Stimulated activated CD4-positive, alpha-beta T cell treated with anti-CD3 and anti-CD28 coated beads, Interleukin-1b, Interleukin-23, amount 100 ng/mL, for 4 hours (primary cell): ENCODE data around the gene EFCAB7.

ENCODE experiments used
- DNase-seq, 2 donors: peaks; one replicate each; pipeline ENCODE4 v3.0.0-alpha.2; 2020; ENCODE audit warnings: low read depth in 2 of 2

EFCAB7 gene, protein sequence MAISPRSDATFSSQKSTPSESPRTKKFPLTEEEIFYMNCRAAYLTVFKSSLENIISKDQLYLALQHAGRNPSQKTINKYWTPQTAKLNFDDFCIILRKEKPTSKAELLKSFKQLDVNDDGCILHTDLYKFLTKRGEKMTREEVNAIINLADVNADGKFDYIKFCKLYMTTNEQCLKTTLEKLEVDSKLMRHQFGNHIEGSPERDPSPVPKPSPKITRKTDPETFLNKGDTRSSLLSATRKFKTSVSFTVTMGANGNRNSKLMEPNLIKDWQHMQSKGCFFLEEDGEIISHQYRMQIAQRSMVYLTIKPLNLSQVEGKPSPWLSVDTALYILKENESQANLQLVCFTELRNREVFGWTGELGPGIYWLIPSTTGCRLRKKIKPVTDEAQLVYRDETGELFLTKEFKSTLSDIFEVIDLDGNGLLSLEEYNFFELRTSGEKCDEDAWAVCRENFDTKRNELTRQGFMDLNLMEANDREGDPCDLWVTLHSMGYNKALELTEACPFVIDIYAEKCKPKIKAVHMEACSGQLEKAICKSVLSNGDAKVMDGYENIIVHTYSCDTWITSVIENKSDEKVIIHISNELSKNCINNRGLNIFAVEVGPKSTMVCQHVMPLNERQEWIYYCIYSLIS

DNA sequence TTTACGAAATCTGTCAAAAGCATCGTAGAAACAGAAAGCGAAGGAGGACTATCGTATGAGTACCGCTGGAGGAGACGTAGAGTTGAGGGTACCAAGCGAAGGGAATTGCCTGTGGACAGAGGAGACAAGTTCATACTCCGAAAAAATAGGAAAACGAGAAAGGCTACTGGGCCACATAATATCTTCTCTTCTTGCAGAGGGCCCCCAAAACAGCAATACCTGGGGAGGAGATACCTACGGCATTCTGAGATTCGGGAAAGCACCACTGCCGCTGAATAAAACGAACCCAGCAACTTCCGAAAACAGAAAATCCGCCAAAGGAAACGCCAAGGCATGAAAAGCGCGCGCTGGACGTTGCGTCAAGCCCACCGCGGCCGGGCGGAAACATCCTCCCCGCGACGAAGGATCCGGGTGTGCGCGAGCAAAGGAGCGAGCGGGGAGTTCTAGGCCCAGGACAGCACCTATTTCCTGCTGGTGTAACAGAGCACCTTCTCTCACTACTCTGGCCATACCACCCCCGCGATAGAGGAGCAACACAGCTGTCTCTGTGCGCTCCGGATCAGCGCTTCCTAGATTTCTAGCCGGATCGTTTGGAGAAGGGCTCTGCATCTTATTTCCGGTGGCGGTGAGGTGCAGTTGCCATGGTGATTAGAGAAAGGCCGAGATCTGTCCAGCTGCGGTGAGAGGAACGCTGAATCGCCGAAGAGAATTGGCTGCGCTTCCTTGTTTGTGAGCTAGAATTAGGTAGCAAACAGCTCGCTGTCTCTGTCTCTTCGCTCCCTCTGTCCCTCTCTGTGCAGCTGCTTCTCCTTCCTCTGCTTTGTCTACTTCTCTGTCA is at the start of gene EFCAB7, which contains the start of gene ITGB3BP:
Gene EFCAB7, plus strand, starts transcription at position 635 of the 838 bp plus-strand sequence. CDS start 2,048 bp downstream, outside the sequence.
Gene ITGB3BP, minus strand, starts transcription at position 335 of the 838 bp plus-strand sequence. Its CDS starts 92 bp downstream, at position 243.
- peak; percentile 65 to 72 for DNase-seq

DNA sequence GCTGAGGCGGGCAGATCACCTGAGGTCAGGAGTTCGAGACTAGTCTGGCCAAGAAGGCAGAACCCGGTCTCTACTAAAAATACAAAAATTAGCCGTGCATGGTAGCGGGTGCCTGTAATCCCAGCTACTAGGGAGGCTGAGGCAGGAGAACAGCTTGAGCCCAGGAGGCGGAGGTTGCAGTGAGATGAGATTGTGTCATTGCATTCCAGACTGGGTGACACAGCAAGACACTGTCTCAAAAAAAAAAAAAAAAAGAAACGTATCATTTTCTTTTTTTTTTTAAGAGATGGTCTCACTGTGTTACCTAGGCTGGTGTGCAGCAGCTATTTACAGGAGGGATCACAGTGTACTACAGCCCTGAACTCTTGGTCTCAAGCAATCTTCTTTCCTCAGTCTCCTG is 47.6 kb upstream of the EFCAB7 start:
- no peak for DNase-seq

DNA sequence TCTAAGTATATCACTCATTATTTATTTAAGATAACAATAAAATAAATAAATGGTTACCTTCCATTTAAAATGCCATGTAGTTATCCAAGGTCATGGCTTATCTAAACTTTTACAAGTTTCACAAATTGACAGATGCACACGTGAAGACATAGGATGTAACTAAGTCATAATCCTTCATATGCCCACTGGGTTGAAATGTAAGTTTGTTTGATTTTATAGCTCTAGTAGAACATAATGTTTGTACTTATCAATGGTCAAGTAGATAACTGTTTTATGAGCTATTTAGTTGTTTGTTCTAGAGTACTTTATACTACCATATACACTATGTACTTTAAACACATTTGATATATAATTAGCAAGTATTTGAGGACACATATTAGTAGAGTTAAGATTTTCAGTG is 43.3 kb upstream of the EFCAB7 start:
- DNase-seq = no peak

DNA sequence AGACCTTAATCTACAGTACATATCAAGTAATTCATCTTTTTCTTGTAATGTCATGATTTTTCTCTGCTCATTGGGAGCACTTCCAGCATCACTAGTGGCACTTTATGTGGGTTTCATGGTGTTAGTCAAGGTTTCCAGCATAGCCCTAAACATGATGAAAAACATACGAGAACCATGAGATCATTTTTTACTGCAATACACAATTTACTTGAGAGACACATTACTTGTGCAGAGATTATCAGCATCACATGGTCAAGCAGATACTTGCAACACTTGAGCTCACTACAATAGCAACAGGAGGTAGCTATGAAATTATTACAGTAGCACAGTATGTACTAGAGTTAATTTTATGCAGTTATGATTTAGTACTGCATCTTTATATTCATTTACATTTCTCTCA is 36.7 kb upstream of the EFCAB7 start:
- DNase-seq = no peak

DNA sequence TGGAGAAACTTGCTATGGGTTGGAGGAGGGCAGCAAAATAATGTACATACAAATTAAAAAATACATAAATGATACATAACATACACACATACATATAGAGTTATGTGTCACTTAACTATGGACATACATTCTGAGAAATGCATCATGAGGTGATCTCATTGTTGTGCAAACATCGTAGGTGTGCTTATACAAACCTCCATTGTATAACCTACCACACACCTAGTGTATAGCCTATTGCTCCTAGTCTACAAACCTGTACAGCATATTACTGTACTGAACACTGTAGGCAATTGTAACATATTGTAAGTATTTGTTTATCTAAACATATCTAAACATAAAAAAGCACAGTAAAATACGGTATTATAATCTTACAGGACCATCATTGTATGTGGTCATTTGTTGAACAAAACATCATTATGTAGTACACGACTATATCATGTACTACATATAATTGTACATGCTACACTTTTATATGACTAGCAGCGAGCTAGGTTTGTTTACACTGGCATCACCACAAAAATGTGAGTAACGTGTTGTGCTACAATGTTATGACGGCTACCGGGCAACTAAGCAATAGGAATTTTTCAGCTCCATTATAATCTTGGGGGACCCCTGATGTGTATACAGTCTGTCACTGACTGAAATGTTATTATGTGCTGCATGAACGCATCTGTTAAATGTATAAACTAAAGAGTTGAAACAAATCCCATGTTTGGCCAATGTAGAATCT is 35.8 kb upstream of the EFCAB7 start:
- no peak for DNase-seq

DNA sequence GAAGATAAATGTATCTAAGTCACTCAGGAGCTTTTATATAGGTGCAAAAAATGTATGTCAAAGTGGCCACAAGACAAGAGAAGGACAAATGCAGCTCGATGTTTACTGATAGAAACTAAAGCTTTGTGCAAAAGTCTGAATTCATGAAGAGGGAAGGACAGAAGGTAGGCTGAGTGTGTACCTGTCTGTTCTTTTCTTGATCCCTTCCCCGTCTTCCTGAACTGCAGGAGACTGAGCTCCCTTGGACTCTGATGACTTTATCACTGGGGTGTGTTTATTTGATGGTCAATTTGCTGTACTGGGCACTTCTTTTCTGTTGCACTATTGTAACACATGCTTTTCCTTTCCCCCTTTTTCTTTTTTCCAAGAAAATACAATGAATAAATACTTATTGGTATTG is 25.7 kb upstream of the EFCAB7 start:
- DNase-seq = no peak

DNA sequence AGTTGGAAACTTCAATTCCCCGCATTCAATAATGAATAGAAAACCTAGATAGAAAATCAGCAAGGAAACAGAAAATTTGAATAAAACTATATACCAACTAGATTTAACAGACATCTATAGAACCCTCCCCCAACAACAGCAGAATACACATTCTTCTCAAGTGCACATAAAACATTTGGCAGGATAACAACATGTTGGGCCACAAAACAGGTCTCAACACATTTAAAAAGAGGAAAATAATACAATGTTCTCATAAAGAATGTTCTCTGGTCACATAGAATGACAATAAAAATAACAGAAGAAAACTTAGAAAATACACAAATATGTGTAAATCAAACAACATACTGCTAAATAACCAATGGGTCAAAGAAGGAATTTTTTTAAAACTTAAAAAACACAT is 25.2 kb upstream of the EFCAB7 start:
- DNase-seq = no peak

DNA sequence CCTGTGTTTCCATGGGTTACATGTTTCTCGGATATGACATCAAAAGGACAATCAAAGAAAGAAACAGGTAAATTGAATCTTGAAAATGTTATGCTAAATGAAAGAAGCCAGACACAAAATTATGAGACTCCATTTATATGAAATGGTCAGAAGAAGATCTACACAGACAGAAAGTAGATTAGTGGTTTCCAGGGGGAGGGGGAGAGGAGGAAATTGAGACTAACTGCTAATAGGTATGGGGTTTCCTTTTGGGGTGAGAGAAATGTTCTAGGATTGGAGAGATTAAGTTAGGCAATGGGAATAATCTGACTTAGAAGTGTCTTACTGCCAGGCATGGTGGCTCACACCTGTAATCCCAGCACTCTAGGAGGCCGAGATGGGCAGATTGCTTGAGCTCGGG is 22.1 kb upstream of the EFCAB7 start:
- no peak for DNase-seq

DNA sequence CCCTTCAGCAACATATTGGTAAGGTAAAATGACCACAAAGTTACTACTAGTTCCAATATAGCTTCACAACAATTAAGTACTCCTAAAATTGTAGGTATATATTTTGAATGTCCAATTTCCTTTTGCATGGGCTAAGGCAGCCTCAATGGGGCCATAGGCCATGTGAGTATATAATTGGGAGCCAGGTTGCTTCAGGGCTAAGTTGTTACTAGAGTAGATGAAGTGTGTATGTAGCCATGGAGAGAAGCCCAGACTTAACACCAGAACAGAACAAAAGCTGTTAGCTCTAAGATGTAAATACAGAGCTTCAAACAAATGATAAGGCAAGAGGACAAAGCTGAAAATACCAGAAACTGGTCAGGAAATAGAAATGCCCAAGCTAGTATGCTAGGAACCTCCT is 16.5 kb upstream of the EFCAB7 start:
- no peak for DNase-seq

DNA sequence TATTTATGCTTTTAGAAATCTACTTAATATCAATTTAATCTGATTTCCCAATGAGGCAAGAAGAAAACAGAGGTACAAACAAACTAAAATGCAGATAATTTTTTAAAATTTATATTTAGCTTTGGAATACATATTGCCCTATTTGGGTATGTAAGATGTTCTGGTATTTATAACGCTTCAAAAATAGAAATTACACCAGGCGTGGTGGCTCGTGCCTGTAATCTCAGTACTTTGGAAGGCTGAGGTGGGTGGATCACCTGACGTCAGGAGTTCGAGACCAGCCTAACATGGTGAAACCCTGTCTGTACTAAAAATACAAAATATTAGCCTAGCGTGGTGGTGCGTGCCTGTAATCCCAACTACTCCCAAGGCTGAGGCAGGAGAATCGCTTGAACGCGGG is 13.6 kb upstream of the EFCAB7 start:
- no peak for DNase-seq

DNA sequence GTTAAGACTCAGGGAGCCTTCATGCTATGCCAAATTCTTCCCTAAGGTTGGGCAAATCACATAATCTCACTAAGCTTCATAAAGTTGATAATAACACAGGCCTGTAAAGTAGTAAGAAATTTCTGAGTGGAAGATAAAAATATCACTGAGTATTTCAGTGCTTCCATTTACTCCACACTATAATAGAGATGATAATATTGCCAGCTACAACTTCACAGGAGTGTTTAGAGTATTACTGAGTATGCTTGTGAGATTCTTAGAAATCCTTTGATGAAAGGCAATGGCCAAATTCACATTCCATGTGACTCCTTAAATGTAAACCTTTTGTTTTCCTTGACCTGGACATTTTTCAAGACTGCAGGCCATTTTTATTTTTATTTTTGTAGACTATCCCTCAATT is 10.7 kb upstream of the EFCAB7 start:
- no peak for DNase-seq

DNA sequence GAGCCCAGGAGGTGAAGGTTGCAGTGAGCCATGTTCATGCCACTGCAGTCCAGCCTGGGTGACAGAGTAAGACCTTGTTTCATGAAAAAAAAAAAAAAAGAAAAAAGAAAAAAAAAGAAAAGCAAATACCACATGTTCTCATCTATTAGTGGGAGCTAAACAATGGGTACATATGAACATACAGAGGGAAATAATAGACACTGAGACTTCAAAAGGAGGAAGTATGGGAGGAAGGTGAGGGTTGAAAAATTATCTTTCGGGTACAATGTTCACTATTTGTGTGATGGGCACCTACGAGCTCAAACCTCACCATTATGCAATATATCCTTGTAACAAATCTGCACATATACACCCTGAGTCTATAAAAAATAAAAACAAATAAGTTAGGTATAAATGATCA is 6.7 kb upstream of the EFCAB7 start:
- no peak for DNase-seq

DNA sequence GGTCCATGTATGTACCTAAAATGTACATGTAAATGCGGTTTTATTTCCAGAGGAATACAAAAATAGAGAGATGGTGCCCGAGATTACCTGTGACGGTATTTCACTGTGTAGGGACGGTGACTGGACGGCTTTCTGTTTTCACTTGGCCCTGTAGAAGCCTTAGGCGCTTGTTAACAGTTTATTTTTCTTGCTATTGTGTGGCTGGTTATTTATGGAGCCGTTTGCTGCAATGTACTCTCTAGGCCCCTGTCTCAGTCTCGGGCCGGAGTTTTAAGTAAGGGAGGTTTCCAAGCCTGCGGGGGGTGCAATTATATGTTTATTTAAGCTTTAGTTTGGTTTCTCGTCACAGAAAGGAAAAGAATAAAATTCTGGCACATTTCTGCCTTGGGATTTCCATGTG is 413 bp downstream of the EFCAB7 start:
- no peak for DNase-seq

DNA sequence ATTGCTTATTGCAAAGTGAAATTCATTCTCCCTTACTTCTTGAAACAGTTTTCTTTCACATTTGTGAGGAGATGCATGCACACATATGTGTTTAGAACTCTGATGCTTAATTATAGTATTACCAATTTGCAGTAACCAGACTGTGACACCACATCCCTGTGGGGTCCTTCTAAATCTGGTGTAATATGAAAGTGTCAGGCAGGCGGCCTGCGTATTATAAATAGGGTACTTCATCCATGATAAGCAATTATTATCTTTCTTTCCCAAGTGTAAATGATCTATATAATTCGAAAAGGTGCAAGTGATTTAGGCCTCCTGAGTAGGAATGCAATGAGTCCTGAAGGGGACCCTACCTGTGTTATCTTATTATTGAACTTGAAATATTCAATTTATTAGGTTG is 876 bp downstream of the EFCAB7 start:
- DNase-seq = no peak

DNA sequence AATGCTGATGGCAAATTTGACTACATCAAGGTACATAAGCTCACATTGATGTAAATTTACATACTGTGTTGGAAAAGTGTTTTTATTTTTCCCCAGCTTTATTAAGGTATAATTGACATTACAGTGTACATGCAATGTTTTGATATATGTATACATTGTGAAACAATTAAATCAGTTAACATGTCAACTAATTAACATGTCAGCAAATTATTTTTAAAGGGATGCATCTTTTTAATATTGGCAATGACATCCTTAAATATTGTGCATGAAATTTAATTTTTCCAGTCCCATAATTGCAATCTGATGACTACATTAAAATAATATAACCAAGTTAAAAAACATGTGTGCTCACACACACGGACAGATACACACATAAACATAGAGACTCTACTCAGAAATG is 9.4 kb downstream of the EFCAB7 start:
- no peak for DNase-seq

DNA sequence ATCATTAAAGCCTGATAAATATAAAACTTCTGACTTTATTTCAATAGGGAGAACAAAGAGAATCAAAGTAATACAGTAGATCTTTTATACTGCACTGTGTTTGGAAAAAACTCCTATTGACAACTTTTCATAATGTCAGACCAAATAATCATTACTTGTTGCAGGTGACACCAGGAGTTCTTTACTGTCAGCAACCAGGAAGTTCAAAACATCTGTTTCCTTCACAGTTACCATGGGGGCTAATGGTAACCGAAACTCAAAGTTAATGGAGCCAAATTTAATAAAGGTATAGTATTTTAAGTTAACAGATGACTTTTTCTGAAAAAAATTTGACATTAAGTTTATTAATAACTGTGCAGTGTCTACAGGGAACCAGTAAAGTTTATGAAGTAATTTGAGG is 10.6 kb downstream of the EFCAB7 start:
- no peak for DNase-seq

DNA sequence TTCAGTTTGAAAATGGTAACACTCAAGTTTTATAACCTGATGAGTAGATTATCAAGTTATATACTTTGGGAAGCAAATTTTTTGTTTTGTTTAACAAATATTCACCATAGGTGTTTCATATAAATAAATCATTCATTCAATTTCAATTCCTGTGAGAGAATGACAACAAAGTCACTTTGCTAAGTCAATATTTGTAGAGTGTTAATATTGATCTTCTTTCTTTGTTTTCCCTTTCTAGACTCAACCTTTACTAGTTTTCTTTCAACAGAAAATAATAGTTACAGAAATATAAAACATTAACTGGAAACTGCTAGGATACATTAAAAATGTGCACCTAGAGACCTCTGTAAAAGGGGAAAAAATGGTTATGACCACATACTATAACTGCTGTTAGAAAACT is 11.1 kb downstream of the EFCAB7 start:
- DNase-seq = no peak

DNA sequence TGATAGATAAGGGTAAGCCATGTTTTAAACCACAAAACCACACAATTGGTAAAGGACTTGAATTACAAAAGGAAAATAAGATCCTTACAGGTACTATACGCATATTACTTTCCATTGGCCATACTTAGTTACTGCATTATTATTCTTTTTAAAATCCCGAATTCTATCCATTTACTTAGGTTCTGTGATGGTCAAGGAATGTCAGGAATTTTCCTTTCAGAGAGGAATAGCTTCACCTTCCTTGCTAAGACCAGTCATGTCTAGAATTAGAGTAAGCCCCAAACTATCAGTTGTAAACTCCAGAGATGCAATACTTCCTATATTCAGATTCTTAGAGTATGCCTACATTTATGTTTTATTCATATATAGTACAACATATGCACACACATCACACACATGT is 13.7 kb downstream of the EFCAB7 start:
- no peak for DNase-seq

DNA sequence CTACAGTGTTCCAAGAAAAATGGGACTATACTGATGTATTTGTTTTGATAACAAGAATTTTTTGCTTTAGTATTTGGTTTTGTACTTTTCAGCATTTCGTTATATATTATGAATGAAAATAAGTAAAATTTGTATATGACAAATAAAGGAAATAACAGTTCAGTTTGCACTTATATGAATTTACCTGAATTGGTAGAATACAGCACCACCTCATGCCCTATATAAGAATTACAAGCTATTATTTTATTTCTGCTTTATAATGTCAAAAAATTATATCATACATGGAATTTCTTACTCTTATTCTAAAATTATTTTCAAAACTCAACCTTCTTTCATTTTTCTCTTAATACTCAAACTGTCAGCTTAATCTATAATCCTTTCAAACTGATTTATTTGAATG is 14.6 kb downstream of the EFCAB7 start:
- no peak for DNase-seq

DNA sequence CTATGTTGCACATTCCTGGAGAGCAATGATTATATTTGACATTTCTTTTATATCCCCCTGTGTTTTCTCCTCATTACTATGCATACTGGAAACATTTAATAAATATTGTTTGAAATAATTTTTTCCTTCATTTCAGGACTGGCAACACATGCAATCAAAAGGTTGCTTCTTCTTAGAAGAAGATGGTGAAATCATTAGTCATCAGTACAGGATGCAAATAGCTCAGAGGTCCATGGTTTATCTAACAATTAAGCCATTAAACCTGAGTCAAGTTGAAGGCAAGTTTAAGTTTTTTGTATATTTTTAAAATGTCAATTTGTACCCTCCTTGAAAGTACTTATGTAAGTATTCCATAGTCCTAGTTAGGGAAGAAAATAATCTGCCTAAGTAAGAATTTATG is 22.5 kb downstream of the EFCAB7 start:
- no peak for DNase-seq

DNA sequence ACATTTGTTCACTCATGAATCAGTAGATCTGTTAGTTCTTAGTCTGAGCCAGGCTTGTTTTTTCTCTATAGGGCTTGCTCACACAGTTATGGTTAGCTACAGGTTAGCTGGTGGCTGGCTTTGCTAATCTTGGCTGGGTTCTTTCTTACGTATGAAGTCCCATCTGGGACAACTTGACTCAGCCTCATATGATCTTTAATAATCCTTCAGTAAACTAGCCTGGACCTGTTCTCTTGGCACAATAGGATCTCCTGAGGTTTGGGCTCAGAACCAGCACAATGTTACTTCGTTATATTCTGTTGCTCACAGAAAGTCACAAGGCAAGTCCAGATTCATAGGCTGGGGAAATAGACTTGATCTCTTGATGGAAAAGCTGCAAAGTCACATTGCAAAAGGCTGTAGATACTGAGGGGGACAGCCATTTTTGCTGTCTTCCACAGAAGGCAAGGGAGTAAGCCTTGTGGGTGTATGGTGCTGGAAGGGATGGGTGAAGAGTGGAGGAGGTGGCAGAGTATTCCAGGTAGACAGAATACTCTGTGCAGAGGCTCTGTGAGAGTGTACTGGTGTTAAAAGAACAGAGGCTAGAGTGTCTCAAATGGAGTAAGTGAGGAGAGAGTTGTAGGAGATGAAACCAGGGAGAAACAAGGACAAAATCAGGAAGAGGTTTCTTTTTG is 24.4 kb downstream of the EFCAB7 start:
- no peak for DNase-seq
